ENCODE results near the gene DAPK3.
A peak's percentile ranks its signal among the peaks of the same experiment; 100 is the strongest.
"Not testable (repeated sequence)": the region's sequence is repeated elsewhere in the genome, so short reads cannot be mapped to it uniquely, and the experiment has no call there.

The DAPK3 gene

GRCh38 chr19:3977242-3978143 lies 6.6 kb upstream of the DAPK3 start:
- no peak for DNase-seq

- no peak for DNase-seq
Measured at GRCh38 chr19:3976495-3977241, 5.8 kb upstream of the DAPK3 start.

GRCh38 chr19:3975637-3976087 lies 4.8 kb upstream of the DAPK3 start:
- no peak for DNase-seq

GRCh38 chr19:3975144-3975543 lies 4.2 kb upstream of the DAPK3 start:
- DNase-seq = no peak

- no peak for DNase-seq
Measured at GRCh38 chr19:3970313-3970807, 539 bp downstream of the DAPK3 start.

GRCh38 chr19:3969435-3970312 lies 1.2 kb downstream of the DAPK3 start:
- no peak for DNase-seq

- peak; percentile 53 for DNase-seq
Measured at GRCh38 chr19:3968556-3969434, 2.1 kb downstream of the DAPK3 start.

- DNase-seq = not testable (repeated sequence)
Measured at GRCh38 chr19:3967983-3968382, 2.9 kb downstream of the DAPK3 start.

GRCh38 chr19:3966051-3967017 lies 4.6 kb downstream of the DAPK3 start:
- DNase-seq = no peak

GRCh38 chr19:3964256-3965194 lies 6.4 kb downstream of the DAPK3 start:
- DNase-seq = no peak

GRCh38 chr19:3963458-3964255 lies 7.2 kb downstream of the DAPK3 start:
- no peak for DNase-seq

- DNase-seq = no peak
Measured at GRCh38 chr19:3961007-3961406, 9.9 kb downstream of the DAPK3 start.

GRCh38 chr19:3959766-3960131 lies 11.2 kb downstream of the DAPK3 start:
- no peak for DNase-seq

- no peak for DNase-seq
Measured at GRCh38 chr19:3958836-3959765, 11.8 kb downstream of the DAPK3 start.

GRCh38 chr19:3955688-3956087 lies 15.2 kb downstream of the DAPK3 start:
- DNase-seq = no peak

GRCh38 chr19:3955276-3955675 lies 15.6 kb downstream of the DAPK3 start:
- not testable (repeated sequence) for DNase-seq

GRCh38 chr19:3954107-3954506 lies 16.8 kb downstream of the DAPK3 start:
- no peak for DNase-seq
